Thyroid gland (tissue), 4 donors: ENCODE measurements around the gene TOX3. TPM values are rescaled to one million over a fixed set of nuclear protein-coding genes. Genes with fewer than 3 reads are reported as not detected.

Experiments used
- DNase-seq, 2 donors: peaks; one replicate each; pipeline ENCODE4 v3.0.0-alpha.2; 2019
- H3K27ac ChIP-seq, 3 donors: fragments of 200-600 bp; sonication (generic); 1 replicate in 2 of 3; 2 replicates in 1 of 3; pipeline ENCODE4 v1.5.1; 2016 to 2019; ENCODE audit warnings: mild to moderate bottlenecking in 1 of 3, moderate library complexity in 1 of 3
- H3K27me3 ChIP-seq: fragments of 200-600 bp; sonication (generic); one replicate; pipeline ENCODE4 v1.5.1; 2019
- H3K36me3 ChIP-seq, 2 donors: fragments of 200-600 bp; sonication (generic); one replicate each; pipeline ENCODE4 v1.5.1; 2016 to 2019
- H3K4me1 ChIP-seq, 2 donors: fragments of 200-600 bp; sonication (generic); one replicate each; pipeline ENCODE4 v1.5.1; 2017 to 2019
- H3K4me3 ChIP-seq, 3 donors: fragments of 200-600 bp; sonication (generic); replicated peaks in 1 of 3; 1 replicate in 2 of 3; 2 replicates in 1 of 3; pipeline ENCODE4 v1.5.1; 2016; ENCODE audit warnings: mild to moderate bottlenecking in 1 of 3
- H3K9me3 ChIP-seq: fragments of 200-600 bp; sonication (generic); one replicate; pipeline ENCODE4 v1.5.1; 2017
- POLR2A ChIP-seq, 2 donors: fragments of 450-650 bp; IDR thresholded peaks; one replicate each; pipeline ENCODE4 v1.6.1; 2017; ENCODE audit warnings: antibody characterized with exemption in 2 of 2, mild to moderate bottlenecking in 2 of 2, moderate library complexity in 1 of 2
- WGBS, 2 donors: methylation state at CpG; one replicate each; pipeline ENCODE4 v1.1.5; 2017; 5-methylcytosine and 5-hydroxymethylcytosine counted together
- intact Hi-C: fragments of 100-400 bp; cut with DNase I; formaldehyde crosslinking; loops from one replicate; pipeline ENCODE4 v1.15.1; 2023
- total RNA-seq, 4 donors: library from RNA; depleted of rRNA; stranded (reverse); fragments of >200 nt; gene quantifications; one replicate each; pipeline ENCODE4 v1.2.3, GENCODE V29; 2016
- TF ChIP-seq, protein P1 (sequence below), 6 experiments: fragments of 200-600 bp in 3 of 6; fragments of 450-650 bp in 3 of 6; sonication (generic) in 3 of 6; IDR thresholded peaks; one replicate each; pipeline ENCODE4 v1.5.1; 2016 to 2019; ENCODE audit warnings: antibody characterized with exemption in 6 of 6, mild to moderate bottlenecking in 2 of 6, inconsistent platforms in 1 of 6, moderate library complexity in 1 of 6

Gene TOX3
- total RNA-seq, 4 donors from 2014 or later, result not detected

DNA sequence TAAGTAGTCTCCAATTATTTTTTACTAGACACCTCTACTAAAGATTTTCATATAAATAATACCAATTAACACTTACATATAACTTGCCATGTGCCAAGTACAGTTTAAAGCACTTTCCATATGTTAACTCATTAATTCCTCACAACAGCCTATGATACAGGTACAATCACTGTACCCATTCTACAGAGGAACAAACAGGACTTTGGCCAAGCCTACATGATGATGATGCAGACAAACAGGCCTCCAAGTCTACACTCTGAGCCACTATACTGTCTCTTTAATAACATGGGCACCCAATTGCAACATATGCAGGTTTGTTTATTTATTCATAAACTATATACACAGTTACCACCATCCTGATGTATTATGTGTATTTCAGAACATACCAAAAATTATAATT lies 46.0 kb downstream of the TOX3 start:
- Histone ChIP-seq H3K4me3 (no peak overlapping the region), H3K27me3 (no peaks in the 10 kb centered on the region), H3K9me3 (no peaks in the 10 kb centered on the region), H3K36me3 (no peaks in the 10 kb centered on the region), H3K4me1 (no peaks in the 10 kb centered on the region), H3K27ac (no peak overlapping the region)
- intact Hi-C loops, result no loop called here
- TF ChIP-seq, protein P1, sequence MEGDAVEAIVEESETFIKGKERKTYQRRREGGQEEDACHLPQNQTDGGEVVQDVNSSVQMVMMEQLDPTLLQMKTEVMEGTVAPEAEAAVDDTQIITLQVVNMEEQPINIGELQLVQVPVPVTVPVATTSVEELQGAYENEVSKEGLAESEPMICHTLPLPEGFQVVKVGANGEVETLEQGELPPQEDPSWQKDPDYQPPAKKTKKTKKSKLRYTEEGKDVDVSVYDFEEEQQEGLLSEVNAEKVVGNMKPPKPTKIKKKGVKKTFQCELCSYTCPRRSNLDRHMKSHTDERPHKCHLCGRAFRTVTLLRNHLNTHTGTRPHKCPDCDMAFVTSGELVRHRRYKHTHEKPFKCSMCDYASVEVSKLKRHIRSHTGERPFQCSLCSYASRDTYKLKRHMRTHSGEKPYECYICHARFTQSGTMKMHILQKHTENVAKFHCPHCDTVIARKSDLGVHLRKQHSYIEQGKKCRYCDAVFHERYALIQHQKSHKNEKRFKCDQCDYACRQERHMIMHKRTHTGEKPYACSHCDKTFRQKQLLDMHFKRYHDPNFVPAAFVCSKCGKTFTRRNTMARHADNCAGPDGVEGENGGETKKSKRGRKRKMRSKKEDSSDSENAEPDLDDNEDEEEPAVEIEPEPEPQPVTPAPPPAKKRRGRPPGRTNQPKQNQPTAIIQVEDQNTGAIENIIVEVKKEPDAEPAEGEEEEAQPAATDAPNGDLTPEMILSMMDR (IDR thresholded peaks at IDR 0.05), result no peak
- TF ChIP-seq POLR2A (IDR thresholded peaks at IDR 0.05), result no peak
- DNase-seq, result no peak

DNA sequence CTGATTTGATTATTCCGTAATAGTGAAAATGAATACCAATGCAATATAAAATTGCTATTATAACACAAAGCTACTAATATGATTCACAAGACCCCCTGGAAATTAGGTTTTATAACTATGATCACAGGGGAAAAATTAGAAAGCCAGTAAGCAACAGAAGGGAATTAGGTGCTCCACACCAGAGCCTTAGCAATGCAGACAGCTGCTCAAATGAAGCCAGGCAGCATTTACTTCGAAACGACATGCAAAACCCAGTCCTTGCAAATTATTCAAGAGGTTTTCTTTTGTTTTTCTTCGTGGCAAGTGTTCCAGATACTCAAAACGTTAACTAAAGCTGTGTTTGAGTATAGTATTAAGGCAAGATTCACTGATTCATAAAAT lies 47.9 kb downstream of the TOX3 start:
- no peaks in the 10 kb centered on the region for H3K27me3 ChIP-seq
- no peak overlapping the region for H3K27ac ChIP-seq
- H3K36me3 ChIP-seq, result no peaks in the 10 kb centered on the region
- TF ChIP-seq POLR2A (IDR thresholded peaks at IDR 0.05), result no peak
- TF ChIP-seq, protein P1 (IDR thresholded peaks at IDR 0.05), result no peak
- no peaks in the 10 kb centered on the region for H3K9me3 ChIP-seq
- WGBS, 2 donors, result 42 to 47% methylated on average over 5 of the region's 5 CpGs
- intact Hi-C loops, result no loop called here
- H3K4me3 ChIP-seq, result no peak overlapping the region
- H3K4me1 ChIP-seq, result no peaks in the 10 kb centered on the region
- no peak for DNase-seq

- intact Hi-C loops, result no loop called here
These were observed 48.4 kb downstream of the TOX3 start for GRCh38 chr16:52498328-52499059.

DNA sequence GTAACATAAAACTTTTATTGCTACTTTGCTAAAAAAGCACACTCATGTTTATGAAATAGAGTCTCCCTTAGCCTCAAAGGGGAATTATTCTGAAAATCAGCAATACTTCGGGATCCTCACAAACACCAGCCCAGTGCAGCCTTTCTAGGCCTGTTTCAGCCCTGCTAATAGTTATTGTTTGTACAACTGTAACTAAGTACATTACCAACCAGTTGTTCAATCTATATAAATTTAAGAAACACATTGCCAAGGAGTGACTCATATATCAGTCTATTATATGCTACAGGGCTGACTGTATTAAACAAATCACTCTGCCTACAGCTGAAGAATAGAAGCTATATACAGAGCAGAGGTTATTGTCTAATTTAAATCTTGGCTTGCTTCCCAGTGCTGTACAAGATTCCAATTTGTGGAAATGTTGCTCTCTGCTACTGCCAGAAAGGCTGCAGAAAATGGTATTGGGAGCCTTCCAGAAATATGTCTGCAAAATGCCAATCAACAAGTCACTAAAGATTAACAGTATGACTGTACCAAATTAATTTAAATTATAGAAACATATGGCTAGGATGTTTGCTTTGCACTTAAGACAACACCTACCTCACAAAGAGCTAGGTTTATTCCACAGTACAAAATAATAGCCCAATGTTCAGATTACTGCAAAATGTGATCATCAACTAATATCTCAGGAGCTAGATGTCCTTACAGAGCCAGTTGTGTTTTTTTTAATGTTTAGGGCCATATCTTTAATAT lies 49.7 kb downstream of the TOX3 start:
- no peak for DNase-seq
- Histone ChIP-seq H3K4me3 (no peak overlapping the region), H3K36me3 (no peaks in the 10 kb centered on the region), H3K9me3 (no peaks in the 10 kb centered on the region), H3K27me3 (no peaks in the 10 kb centered on the region), H3K4me1 (no peaks in the 10 kb centered on the region), H3K27ac (no peak overlapping the region)
- intact Hi-C loops, result no loop called here
- 73 to 79% methylated on average over 1 of the region's 1 CpG for WGBS, 2 donors
- TF ChIP-seq POLR2A (IDR thresholded peaks at IDR 0.05), result no peak
- TF ChIP-seq, protein P1 (IDR thresholded peaks at IDR 0.05), result no peak

More at GRCh38 chr16:52498328-52499059, 48.4 kb downstream of the TOX3 start:
- H3K4me1 ChIP-seq, result no peaks in the 10 kb centered on the region
- DNase-seq, result no peak
- H3K27ac ChIP-seq, result no peak overlapping the region
- no peak overlapping the region for H3K4me3 ChIP-seq
- WGBS, 2 donors, result 64 to 65% methylated on average over 16 of the region's 16 CpGs
- H3K36me3 ChIP-seq, result no peaks in the 10 kb centered on the region
- TF ChIP-seq, protein P1 (IDR thresholded peaks at IDR 0.05), result no peak
- TF ChIP-seq POLR2A (IDR thresholded peaks at IDR 0.05), result no peak
- H3K27me3 ChIP-seq, result no peaks in the 10 kb centered on the region
- H3K9me3 ChIP-seq, result no peaks in the 10 kb centered on the region
